Stomach (tissue), 9 donors: Measurements from ENCODE around the gene PWWP2B. TPM values are rescaled to one million over a fixed set of nuclear protein-coding genes. Genes with fewer than 3 reads are reported as not detected.

Experiments used
- DNase-seq, 2 donors: peaks; one replicate each; pipeline versions ENCODE4 v3.0.0 to v3.0.0-alpha.2; 2013 to 2019
- H3K27ac ChIP-seq, 5 donors: fragments of 200-600 bp in 4 of 5; sonication (generic) in 4 of 5; one replicate each; pipeline ENCODE4 v1.5.1; 2013 to 2019; ENCODE audit warnings: mild to moderate bottlenecking in 1 of 5, moderate library complexity in 1 of 5
- H3K27me3 ChIP-seq, 3 donors: fragments of 200-600 bp; sonication (generic); one replicate each; pipeline ENCODE4 v1.5.1; 2017 to 2019; ENCODE audit warnings: mixed run types in 1 of 3
- H3K36me3 ChIP-seq, 4 donors: fragments of 200-600 bp; sonication (generic); 1 replicate in 3 of 4; 2 replicates in 1 of 4; pipeline ENCODE4 v1.5.1; 2016 to 2019
- H3K4me1 ChIP-seq, 4 donors: fragments of 200-600 bp; sonication (generic); one replicate each; pipeline ENCODE4 v1.5.1; 2016 to 2019
- H3K4me3 ChIP-seq, 4 donors: fragments of 200-600 bp; sonication (generic) in 3 of 4; one replicate each; pipeline ENCODE4 v1.5.1; 2016 to 2019; ENCODE audit warnings: mild to moderate bottlenecking in 1 of 4
- H3K9me3 ChIP-seq, 4 donors: fragments of 200-600 bp; sonication (generic); one replicate each; pipeline ENCODE4 v1.5.1; 2016 to 2019
- EP300 ChIP-seq: sonication (generic); formaldehyde crosslinking; IDR thresholded peaks from one replicate; pipeline ENCODE4 v1.6.1; 2017; ENCODE audit warnings: antibody characterized with exemption
- POLR2A ChIP-seq, 4 donors: fragments of 450-650 bp; IDR thresholded peaks; one replicate each; pipeline ENCODE4 v1.6.1; 2016; ENCODE audit warnings: antibody characterized with exemption in 4 of 4, control low read depth in 2 of 4, mild to moderate bottlenecking in 1 of 4, moderate library complexity in 1 of 4
- POLR2AphosphoS5 ChIP-seq, 3 donors: sonication (generic); formaldehyde crosslinking; IDR thresholded peaks; one replicate each; pipeline ENCODE4 v1.6.1; 2016; ENCODE audit warnings: antibody characterized with exemption in 3 of 3
- WGBS, 5 donors: extraction: QIAGEN DNeasy Blood & Tissue Kit in 3 of 5; methylation state at CpG; one replicate each; pipeline versions ENCODE4 v1.1.5 to v1.1.7; 2013 to 2018; 5-methylcytosine and 5-hydroxymethylcytosine counted together
- intact Hi-C: fragments of 100-400 bp; cut with DNase I; formaldehyde crosslinking; loops from one replicate; pipeline ENCODE4 v1.15.1; 2023; ENCODE audit warnings: low total_unique reads
- polyA plus RNA-seq, 3 donors: library from polyadenylated mRNA; stranded (reverse); fragments of 200-250 nt; gene quantifications; one replicate each; pipeline ENCODE4 v1.2.3, GENCODE V29; 2013
- total RNA-seq, 5 donors: library from RNA; depleted of rRNA; stranded (reverse); fragments of >200 nt; gene quantifications; one replicate each; pipeline versions ENCODE4 v1.1.0 to v1.2.3, GENCODE V29; 2014 to 2016
- TF ChIP-seq, protein P1 (sequence below), 7 experiments: fragments of 450-650 bp in 4 of 7; fragments of 200-600 bp in 3 of 7; sonication (generic) in 3 of 7; IDR thresholded peaks; one replicate each; pipeline ENCODE4 v1.5.1; 2016 to 2019; ENCODE audit warnings: antibody characterized with exemption in 7 of 7, control low read depth in 2 of 7, mild to moderate bottlenecking in 1 of 7
- donor health status: healthy with polysubstance abuse.
- donor health status: Bipolar disorder and iron deficiency.
- donor health status: healthy.

PWWP2B gene
- total and polyA plus RNA-seq, 8 donors, result 8.5 to 167 (median 22.8) TPM

DNA sequence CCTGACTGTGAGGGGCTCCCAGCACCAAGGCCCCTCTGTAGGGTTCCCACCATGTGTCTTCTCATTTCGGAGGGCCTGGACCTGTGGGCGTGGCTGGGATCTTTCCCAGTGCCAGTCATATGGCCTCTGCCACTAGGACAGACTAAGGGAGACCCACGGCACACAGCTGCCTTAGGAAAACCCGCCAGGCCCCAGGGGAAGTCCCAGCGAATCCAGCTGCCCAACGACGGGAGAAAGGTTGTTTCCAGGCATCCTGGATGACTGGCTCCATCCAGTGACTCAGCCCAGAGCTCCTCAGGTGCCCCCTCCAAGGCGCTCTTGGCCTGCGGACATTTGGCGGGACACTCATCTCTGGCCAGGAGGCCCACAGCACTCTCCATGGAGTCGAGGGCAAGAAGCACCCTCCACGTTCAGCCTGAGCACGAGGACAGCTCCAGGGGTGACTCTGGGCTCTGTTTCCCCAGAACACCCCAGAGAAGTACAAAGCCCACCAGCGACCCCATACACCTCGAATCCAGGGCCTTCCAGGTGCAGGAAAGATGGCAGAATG, 39.9 kb downstream of the PWWP2B start:
- Histone ChIP-seq H3K36me3 (no peaks in the 10 kb centered on the region), H3K27me3 (no peaks in the 10 kb centered on the region), H3K27ac (no peak overlapping the region), H3K9me3 (no peaks in the 10 kb centered on the region), H3K4me3 (no peak overlapping the region), H3K4me1 (no peaks in the 10 kb centered on the region)
- DNase-seq, result no peak
- 81 to 84% (median 82%) methylated on average over 13 to 15 of the region's 15 CpGs for WGBS, 5 donors
- TF ChIP-seq, protein P1, sequence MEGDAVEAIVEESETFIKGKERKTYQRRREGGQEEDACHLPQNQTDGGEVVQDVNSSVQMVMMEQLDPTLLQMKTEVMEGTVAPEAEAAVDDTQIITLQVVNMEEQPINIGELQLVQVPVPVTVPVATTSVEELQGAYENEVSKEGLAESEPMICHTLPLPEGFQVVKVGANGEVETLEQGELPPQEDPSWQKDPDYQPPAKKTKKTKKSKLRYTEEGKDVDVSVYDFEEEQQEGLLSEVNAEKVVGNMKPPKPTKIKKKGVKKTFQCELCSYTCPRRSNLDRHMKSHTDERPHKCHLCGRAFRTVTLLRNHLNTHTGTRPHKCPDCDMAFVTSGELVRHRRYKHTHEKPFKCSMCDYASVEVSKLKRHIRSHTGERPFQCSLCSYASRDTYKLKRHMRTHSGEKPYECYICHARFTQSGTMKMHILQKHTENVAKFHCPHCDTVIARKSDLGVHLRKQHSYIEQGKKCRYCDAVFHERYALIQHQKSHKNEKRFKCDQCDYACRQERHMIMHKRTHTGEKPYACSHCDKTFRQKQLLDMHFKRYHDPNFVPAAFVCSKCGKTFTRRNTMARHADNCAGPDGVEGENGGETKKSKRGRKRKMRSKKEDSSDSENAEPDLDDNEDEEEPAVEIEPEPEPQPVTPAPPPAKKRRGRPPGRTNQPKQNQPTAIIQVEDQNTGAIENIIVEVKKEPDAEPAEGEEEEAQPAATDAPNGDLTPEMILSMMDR (IDR thresholded peaks at IDR 0.05), result no peak
- no peak for TF ChIP-seq POLR2A (IDR thresholded peaks at IDR 0.05)
- intact Hi-C loops, result no loop called here

DNA sequence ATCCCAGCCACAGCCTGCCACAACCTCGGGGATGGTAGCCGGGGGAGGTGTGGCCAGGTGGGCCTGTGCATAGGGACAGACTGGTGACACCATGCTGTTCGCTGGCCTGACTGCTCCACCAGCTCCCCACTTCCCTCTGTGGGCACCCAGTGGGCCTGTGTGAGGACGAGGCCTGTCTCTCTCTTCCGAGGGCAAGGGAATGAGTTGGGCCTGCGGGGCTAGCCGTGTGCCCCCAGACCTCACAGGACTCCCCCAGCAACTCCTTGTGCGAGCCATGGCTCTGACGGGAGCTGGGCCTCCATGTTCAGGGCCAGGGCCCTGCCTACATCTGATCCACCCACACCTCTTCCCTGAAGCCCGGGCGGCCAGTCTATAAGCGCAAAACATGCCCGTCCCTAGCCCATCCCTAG, 40.5 kb downstream of the PWWP2B start:
- TF ChIP-seq POLR2A (IDR thresholded peaks at IDR 0.05) (no peak), EP300 (no peak), POLR2AphosphoS5 (IDR thresholded peaks at IDR 0.05) (no peak)
- TF ChIP-seq, protein P1 (IDR thresholded peaks at IDR 0.05), result no peak
- Histone ChIP-seq H3K4me1 (no peaks in the 10 kb centered on the region), H3K27me3 (no peaks in the 10 kb centered on the region), H3K4me3 (no peak overlapping the region), H3K9me3 (no peaks in the 10 kb centered on the region), H3K27ac (no peak overlapping the region), H3K36me3 (no peaks in the 10 kb centered on the region)
- intact Hi-C loops, result no loop called here
- WGBS, 5 donors, result 90 to 94% (median 91%) methylated on average over 12 to 13 of the region's 13 CpGs
- DNase-seq, result no peak

DNA sequence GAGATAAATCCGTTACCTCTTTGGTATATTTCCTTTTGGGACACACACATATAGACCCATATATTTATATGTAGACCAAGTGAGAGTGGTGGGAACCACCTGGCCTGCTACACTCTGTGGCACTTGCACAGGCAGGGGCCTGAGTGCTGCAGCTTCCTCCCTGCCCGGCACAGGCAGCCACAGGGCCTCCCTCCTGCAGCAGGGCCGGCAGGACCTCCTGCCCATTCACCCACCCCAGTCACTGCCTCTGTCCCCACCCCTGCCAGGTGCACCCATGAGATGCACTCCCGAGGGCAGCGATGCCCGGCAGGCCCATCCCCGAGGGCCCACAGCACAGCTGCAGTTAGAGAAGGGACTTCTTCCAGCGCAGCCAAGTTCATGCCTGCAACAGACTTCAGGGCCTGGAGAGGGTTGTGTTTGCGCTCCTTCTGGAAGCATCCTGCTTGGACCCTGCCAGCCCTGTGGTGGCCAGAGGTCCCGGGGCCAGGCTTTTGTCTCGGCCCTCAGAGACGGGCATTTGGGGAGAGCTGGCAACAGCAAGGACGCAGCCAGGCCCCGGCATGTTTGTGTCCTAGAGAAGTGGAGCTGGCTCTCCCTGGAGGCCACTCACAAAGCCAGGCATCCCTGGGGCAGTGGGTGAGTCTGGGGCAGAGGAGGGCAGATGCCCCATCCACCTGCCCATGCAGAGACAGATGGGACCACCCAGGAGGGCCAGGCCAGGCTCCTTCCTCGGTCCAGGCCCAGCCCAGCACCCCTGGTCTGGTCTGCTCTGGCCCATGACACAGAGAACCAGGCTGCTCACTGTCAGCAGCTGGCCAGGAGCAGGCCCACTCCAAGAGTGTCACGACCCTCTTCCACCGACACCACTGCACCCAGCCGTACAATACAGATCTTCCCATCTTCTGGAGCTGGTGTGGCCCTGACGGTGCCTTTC, 41.4 kb downstream of the PWWP2B start:
- no peaks in the 10 kb centered on the region for H3K36me3 ChIP-seq
- intact Hi-C loops, result no loop called here
- H3K27me3 ChIP-seq, result no peaks in the 10 kb centered on the region
- H3K27ac ChIP-seq, result no peak overlapping the region
- DNase-seq, result no peak
- H3K4me1 ChIP-seq, result no peaks in the 10 kb centered on the region
- no peak overlapping the region for H3K4me3 ChIP-seq
- 82 to 91% (median 87%) methylated on average over 11 to 19 of the region's 19 CpGs for WGBS, 5 donors
- no peaks in the 10 kb centered on the region for H3K9me3 ChIP-seq
- TF ChIP-seq, protein P1 (IDR thresholded peaks at IDR 0.05), result no peak
- no peak for TF ChIP-seq EP300
- no peak for TF ChIP-seq POLR2A (IDR thresholded peaks at IDR 0.05)
- no peak for TF ChIP-seq POLR2AphosphoS5 (IDR thresholded peaks at IDR 0.05)

DNA sequence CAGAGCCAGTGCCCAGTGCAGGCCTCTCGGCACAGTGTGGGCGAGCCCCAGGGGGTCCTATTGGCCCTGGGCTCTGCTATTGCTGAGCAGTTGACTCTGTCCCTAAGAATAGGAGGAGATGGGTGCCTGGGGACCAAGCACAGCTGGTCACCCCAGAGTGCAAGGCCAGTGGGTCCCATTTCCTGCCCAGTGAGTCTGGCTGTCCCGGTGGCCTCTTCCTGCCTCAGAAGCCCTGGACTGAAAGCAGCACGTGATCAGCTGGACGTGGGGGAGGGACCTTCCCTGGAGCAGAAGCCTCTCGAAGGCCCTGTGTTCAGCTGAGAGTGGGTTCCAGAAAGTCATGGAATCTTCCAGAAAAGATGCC, 42.0 kb downstream of the PWWP2B start:
- intact Hi-C loops, result no loop called here
- H3K27me3 ChIP-seq, result no peaks in the 10 kb centered on the region
- TF ChIP-seq POLR2AphosphoS5 (IDR thresholded peaks at IDR 0.05), result no peak
- no peak for TF ChIP-seq EP300
- no peak for TF ChIP-seq POLR2A (IDR thresholded peaks at IDR 0.05)
- TF ChIP-seq, protein P1 (IDR thresholded peaks at IDR 0.05), result no peak
- DNase-seq, result no peak
- H3K4me3 ChIP-seq, result no peak overlapping the region
- no peak overlapping the region for H3K27ac ChIP-seq
- H3K36me3 ChIP-seq, result no peaks in the 10 kb centered on the region
- no peaks in the 10 kb centered on the region for H3K9me3 ChIP-seq
- peaks cover 0 to 4% (median 0%) of the 10 kb centered on the region in 4 donors for H3K4me1 ChIP-seq
- 60 to 76% (median 65%) methylated on average over 6 of the region's 6 CpGs for WGBS, 5 donors
